ENCODE results near the gene ILF3. TPM values are rescaled to one million over a fixed set of nuclear protein-coding genes. Genes with fewer than 3 reads are reported as not detected.
"Not testable (repeated sequence)": the region's sequence is repeated elsewhere in the genome, so short reads cannot be mapped to it uniquely, and the experiment has no call there.

ILF3 gene
- polyA plus RNA-seq, 3 donors = 288 to 368 (median 331) TPM

DNA sequence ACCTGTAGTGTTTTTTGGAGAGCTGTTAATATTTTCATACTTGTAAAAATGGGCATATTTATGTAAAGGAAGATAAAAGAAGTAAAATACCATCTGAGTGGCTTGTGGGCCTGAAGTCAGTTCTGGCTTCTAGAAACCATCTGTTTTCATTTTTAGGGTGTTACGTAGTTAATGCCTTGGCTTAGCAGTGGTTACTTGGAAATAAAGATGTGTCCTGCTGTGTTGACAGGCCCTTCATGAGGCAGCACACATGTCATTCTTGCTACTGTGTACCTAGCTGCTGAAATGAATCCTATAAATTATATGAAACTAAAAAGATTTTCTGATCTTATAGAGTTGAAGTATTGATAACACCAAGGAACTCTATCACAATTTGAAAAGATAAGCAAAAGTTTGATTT, 16.0 kb downstream of the ILF3 start:
- DNase-seq = no peak

DNA sequence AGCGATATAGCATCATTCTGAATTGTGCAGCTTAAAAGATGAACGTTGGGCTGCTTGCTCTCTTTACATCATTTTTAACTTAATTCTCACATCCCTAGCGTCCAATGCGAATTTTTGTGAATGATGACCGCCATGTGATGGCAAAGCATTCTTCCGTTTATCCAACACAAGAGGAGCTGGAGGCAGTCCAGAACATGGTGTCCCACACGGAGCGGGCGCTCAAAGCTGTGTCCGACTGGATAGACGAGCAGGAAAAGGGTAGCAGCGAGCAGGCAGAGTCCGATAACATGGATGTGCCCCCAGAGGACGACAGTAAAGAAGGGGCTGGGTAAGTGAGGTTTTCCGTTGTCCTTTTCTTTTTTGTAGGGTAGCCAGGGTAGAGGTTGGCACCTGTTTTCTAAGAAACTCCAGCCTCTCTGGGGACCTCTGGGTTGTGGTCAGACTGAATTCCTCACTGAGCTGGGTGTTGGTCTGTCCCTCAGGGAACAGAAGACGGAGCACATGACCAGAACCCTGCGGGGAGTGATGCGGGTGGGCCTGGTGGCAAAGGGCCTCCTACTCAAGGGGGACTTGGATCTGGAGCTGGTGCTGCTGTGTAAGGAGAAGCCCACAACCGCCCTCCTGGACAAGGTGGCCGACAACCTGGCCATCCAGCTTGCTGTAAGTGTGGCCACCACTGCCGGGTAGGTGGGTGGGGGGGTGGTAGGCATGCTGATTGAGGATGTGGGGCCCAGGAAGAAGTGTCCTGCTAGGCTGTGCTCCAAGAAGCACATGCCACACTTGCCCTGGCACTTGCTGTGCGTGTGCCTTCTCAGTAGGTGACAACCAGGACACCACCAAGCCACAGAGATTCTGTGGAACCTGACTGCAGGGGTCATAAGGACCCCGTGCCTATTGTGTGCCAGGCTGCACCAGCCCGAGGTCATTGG, 17.0 kb downstream of the ILF3 start:
- DNase-seq = no peak

DNA sequence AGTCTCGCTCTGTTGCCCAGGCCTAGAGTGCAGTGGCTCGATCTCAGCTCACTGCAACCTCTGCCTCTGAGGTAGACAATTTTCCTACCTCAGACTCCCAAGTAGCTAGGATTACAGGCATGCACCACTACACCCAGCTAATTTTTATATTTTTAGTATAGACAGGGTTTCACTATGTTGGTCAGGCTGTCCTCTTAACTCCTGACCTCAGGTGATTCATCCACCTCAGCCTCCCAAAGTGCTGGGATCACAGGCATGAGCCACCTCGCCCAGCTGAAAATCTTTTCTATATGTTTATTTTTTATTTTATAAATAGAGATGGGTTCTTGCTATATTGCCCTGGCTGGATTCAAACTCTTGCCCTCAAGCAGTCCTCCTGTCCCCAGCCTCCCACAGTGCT, 17.8 kb downstream of the ILF3 start:
- DNase-seq = not testable (repeated sequence)

DNA sequence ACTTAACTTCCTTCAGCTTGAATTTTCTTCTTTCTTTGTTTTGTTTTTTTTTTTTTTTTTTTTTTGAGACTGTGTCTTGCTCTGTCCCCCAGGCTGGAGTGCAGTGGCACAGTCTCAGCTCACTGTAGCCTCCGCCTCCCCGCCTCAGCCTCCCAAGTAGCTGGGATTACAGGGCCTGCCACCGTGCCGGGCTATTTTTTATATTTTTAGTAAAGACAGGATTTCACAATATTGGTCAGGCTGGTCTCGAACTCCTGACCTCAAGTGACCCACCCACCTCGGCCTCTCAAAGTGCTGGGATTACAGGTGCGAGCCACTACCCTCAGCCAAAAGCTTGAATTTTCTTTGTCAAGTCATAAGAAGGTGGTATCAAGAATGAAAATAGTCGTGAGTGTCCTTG, 21.1 kb downstream of the ILF3 start:
- DNase-seq = not testable (repeated sequence)

GRCh38 chr19:10677751-10678150, 23.6 kb downstream of the ILF3 start:
- no peak for DNase-seq

GRCh38 chr19:10678813-10679212, 24.7 kb downstream of the ILF3 start:
- DNase-seq = no peak

- DNase-seq = no peak
These were observed 25.6 kb downstream of the ILF3 start for GRCh38 chr19:10679743-10680142.

DNA sequence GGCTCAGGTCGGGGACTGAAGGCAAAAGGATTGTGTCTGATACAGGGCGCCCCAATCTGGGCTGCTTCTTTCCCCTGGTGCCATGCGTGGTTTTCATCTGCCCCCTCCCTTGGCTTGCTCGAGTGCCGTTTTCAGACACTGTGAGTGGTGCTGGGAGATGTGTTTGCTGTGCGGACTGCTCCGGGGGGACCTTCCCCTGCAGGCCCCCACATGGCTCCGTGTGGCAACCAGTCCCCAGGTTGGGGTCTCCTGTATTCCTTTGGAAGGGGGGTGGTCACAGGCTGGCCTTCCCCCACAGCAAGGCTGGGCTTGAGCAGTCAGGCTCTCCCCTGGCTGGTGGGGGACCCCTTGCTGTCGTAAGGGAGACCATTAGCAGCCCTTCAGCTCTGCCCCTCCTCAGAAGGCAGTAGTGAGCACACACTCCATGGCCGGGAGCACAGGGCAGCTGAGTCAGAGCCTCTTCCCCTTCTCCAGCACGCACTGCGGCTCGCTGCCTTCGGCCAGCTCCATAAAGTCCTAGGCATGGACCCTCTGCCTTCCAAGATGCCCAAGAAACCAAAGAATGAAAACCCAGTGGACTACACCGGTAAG, 26.5 kb downstream of the ILF3 start:
- no peak for DNase-seq

DNA sequence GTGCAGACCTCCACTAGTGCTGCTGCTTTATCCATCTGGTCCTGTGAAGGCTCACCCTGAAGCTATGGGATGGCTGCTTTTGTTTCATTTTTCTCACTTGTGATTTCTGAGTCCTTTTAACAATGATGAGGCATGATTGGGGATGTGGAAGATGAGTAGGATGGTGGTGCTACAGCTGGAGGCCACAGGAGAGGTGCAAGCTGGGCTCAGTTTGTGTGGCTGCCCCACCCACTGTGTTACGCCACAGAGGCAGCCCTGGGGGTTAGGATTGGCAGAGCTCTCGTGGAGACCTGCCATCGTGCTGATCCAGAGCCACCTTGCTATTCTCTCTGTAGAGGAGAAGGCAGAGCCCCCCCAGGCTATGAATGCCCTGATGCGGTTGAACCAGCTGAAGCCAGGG, 27.5 kb downstream of the ILF3 start:
- no peak for DNase-seq

DNA sequence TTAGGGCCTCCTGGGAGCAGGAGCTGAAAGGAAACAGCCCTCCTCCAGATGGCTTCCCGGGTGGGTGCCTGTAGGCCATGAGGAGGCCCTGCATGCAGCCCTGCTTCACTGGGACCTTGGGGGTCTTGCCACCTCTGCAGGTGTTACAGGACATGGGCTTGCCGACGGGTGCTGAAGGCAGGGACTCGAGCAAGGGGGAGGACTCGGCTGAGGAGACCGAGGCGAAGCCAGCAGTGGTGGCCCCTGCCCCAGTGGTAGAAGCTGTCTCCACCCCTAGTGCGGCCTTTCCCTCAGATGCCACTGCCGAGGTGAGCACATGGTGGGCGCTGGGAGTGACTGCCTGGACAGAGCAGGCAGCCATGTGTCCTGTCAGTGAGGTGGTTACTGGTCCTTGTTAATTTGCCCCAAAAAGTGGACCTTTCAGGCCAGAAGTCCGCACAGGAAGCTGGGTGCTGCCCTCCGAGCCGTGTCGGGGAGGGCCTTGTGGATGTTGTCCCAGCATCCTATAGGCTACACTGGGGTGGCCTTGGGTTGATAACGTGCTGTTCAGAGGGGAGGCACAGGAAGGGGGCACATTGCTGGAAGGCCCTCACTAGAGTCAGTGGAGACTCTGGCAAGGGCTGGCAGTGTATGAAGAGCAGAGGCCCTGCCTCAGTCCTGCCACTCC, 28.4 kb downstream of the ILF3 start:
- no peak for DNase-seq

GRCh38 chr19:10683064-10683426, 28.9 kb downstream of the ILF3 start:
- DNase-seq = no peak

- DNase-seq = no peak
These were observed 29.4 kb downstream of the ILF3 start for GRCh38 chr19:10683582-10683981.

GRCh38 chr19:10685210-10685609, 31.1 kb downstream of the ILF3 start:
- DNase-seq = no peak

- no peak for DNase-seq
These were observed 32.0 kb downstream of the ILF3 start for GRCh38 chr19:10686193-10686592.

GRCh38 chr19:10686661-10687517, 32.7 kb downstream of the ILF3 start:
- DNase-seq = no peak

GRCh38 chr19:10687518-10688288, 33.6 kb downstream of the ILF3 start:
- no peak for DNase-seq

GRCh38 chr19:10688545-10689280, 34.6 kb downstream of the ILF3 start:
- DNase-seq = no peak

GRCh38 chr19:10690341-10690781, 36.2 kb downstream of the ILF3 start:
- DNase-seq = no peak

- DNase-seq = no peak
These were observed 37.2 kb downstream of the ILF3 start for GRCh38 chr19:10691178-10691881.

DNA sequence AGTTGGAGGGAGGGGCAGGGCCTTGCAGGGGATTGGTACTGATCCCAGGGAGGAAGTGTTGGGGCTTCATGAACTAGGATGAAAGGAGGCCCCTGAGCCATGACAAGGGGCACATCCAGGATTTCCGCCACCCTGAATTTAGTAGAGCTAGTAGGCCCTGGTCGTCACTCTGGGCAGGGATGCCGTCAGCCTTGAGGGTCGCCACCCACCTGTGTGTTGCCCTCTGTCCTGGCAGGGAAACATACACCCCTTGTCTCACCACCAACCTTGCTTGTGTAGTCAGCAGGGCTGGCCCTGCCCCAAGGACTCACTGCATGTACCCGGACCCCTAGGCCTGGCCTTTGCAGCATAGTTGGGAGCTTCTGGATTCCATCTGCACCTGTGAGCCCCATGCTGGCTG, 37.7 kb downstream of the ILF3 start:
- no peak for DNase-seq

Data from renal pelvis (tissue), 4 donors.